Measurements from ENCODE around the gene BCL7B. TPM values are rescaled to one million over a fixed set of nuclear protein-coding genes. Genes with fewer than 3 reads are reported as not detected.

Gene BCL7B
- polyA plus RNA-seq, 1 donor (not counting 4 experiments of a cell fraction or from before 2014, with no cell fraction given): 41.0 TPM

GRCh38 chr7:73570521-73570920 is 13.0 kb upstream of the BCL7B start:
- FAIRE-seq (no peak), DNase-seq (ENCODE audit: low read depth, low spot score) (no peak)
- no peak for TF ChIP-seq EZH2 (IDR thresholded peaks at IDR 0.05; ENCODE audit: low read length)
- no peak for TF ChIP-seq CTCF (optimal IDR thresholded peaks at IDR 0.05 in 1 of 3, IDR thresholded peaks at IDR 0.05 in 1 of 3, conservative IDR thresholded peaks at IDR 0.05 in 1 of 3; ENCODE audit: extremely low read depth in 1 of 3, insufficient read depth in 2 of 3, low read length in 3 of 3)
- Histone ChIP-seq H3K4me1 (ENCODE audit: control insufficient read depth, extremely low read depth, insufficient read depth, low read length) (no peaks in the 10 kb centered on the region), H3K4me2 (ENCODE audit: control insufficient read depth, extremely low read depth, insufficient read depth, low read depth, low read length) (no peak overlapping the region), H3K27me3 (ENCODE audit: control insufficient read depth, extremely low read depth, insufficient read depth, low read length) (no peaks in the 10 kb centered on the region), H3K9me3 (ENCODE audit: control insufficient read depth, low read depth, low read length) (no peaks in the 10 kb centered on the region), H2AFZ (ENCODE audit: control insufficient read depth, low read length) (no peak overlapping the region), H4K20me1 (ENCODE audit: control insufficient read depth, extremely low read depth, insufficient read depth, low read length) (peaks cover 2% of the 10 kb centered on the region), H3K36me3 (ENCODE audit: control insufficient read depth in 2 of 2, extremely low read depth in 1 of 2, insufficient read depth in 2 of 2, low read length in 2 of 2) (peaks cover 31 to 35% of the 10 kb centered on the region in 2 experiments), H3K9ac (ENCODE audit: control insufficient read depth, extremely low read depth, insufficient read depth, low read length) (no peak overlapping the region), H3K9me1 (ENCODE audit: control insufficient read depth, extremely low read depth, insufficient read depth, low read length) (peaks cover 2% of the 10 kb centered on the region), H3K79me2 (ENCODE audit: control insufficient read depth, insufficient read depth, low read length) (peaks cover 8% of the 10 kb centered on the region), H3K4me3 (ENCODE audit: control insufficient read depth in 2 of 3, extremely low read depth in 1 of 3, insufficient read depth in 2 of 3, low read depth in 1 of 3, low read length in 3 of 3) (no peak overlapping the region), H3K27ac (ENCODE audit: control insufficient read depth, insufficient read depth, low read length) (no peak overlapping the region)
- dilution Hi-C loops (cut with MboI; ENCODE audit: extremely low pct_ligation_motif_present, low sequenced_read_pairs): no loop called here

GRCh38 chr7:73569042-73569608 is 11.6 kb upstream of the BCL7B start:
- no peak overlapping the region for H2AFZ ChIP-seq (ENCODE audit: control insufficient read depth, low read length)
- H4K20me1 ChIP-seq (ENCODE audit: control insufficient read depth, extremely low read depth, insufficient read depth, low read length): no peaks in the 10 kb centered on the region
- no peak overlapping the region for H3K27ac ChIP-seq (ENCODE audit: control insufficient read depth, insufficient read depth, low read length)
- no peaks in the 10 kb centered on the region for H3K9me3 ChIP-seq (ENCODE audit: control insufficient read depth, low read depth, low read length)
- no peak for TF ChIP-seq EZH2 (IDR thresholded peaks at IDR 0.05; ENCODE audit: low read length)
- TF ChIP-seq CTCF (optimal IDR thresholded peaks at IDR 0.05 in 1 of 3, IDR thresholded peaks at IDR 0.05 in 1 of 3, conservative IDR thresholded peaks at IDR 0.05 in 1 of 3; ENCODE audit: extremely low read depth in 1 of 3, insufficient read depth in 2 of 3, low read length in 3 of 3): no peak
- H3K9ac ChIP-seq (ENCODE audit: control insufficient read depth, extremely low read depth, insufficient read depth, low read length): no peak overlapping the region
- no peak overlapping the region for H3K4me2 ChIP-seq (ENCODE audit: control insufficient read depth, extremely low read depth, insufficient read depth, low read depth, low read length)
- dilution Hi-C loops (cut with MboI; ENCODE audit: extremely low pct_ligation_motif_present, low sequenced_read_pairs): no loop called here
- FAIRE-seq: no peak
- peaks cover 26% of the 10 kb centered on the region in 2 experiments for H3K36me3 ChIP-seq (ENCODE audit: control insufficient read depth in 2 of 2, extremely low read depth in 1 of 2, insufficient read depth in 2 of 2, low read length in 2 of 2)
- peaks cover 2% of the 10 kb centered on the region for H3K9me1 ChIP-seq (ENCODE audit: control insufficient read depth, extremely low read depth, insufficient read depth, low read length)
- H3K79me2 ChIP-seq (ENCODE audit: control insufficient read depth, insufficient read depth, low read length): peaks cover 2% of the 10 kb centered on the region
- no peak for DNase-seq (ENCODE audit: low read depth, low spot score)
- H3K4me1 ChIP-seq (ENCODE audit: control insufficient read depth, extremely low read depth, insufficient read depth, low read length): no peaks in the 10 kb centered on the region
- H3K4me3 ChIP-seq (ENCODE audit: control insufficient read depth in 2 of 3, extremely low read depth in 1 of 3, insufficient read depth in 2 of 3, low read depth in 1 of 3, low read length in 3 of 3): no peak overlapping the region
- H3K27me3 ChIP-seq (ENCODE audit: control insufficient read depth, extremely low read depth, insufficient read depth, low read length): no peaks in the 10 kb centered on the region
